ENCODE results near the gene PROSER2.

PROSER2 gene

GRCh38 chr10:11823122-11823988 lies at the start of gene PROSER2:
PROSER2 (plus strand) TSS chr10:11823356; CDS start chr10:11852078, 28,722 bp downstream.
- peaks cover 58% of the 10 kb centered on the region for H3K27me3 Mint-ChIP-seq (ENCODE audit: low read depth)
- H3K4me3 Mint-ChIP-seq, result peak within 1 kb of the TSS; percentile 68
- H3K36me3 Mint-ChIP-seq (ENCODE audit: low read depth), result no peaks in the 10 kb centered on the region
- H3K4me1 Mint-ChIP-seq (ENCODE audit: low read depth), result peaks cover 8% of the 10 kb centered on the region
- no peaks in the 10 kb centered on the region for H3K9me3 Mint-ChIP-seq
- H3K27ac Mint-ChIP-seq, result no peak within 1 kb of the TSS

GRCh38 chr10:11773761-11774441 lies 49.3 kb upstream of the PROSER2 start:
- peaks cover 4% of the 10 kb centered on the region for H3K27me3 Mint-ChIP-seq (ENCODE audit: low read depth)
- H3K27ac Mint-ChIP-seq, result no peak overlapping the region
- H3K36me3 Mint-ChIP-seq (ENCODE audit: low read depth), result no peaks in the 10 kb centered on the region
- H3K9me3 Mint-ChIP-seq, result no peaks in the 10 kb centered on the region
- no peak overlapping the region for H3K4me3 Mint-ChIP-seq
- no peaks in the 10 kb centered on the region for H3K4me1 Mint-ChIP-seq (ENCODE audit: low read depth)

GRCh38 chr10:11775412-11775811 lies 47.7 kb upstream of the PROSER2 start:
- no peak overlapping the region for H3K27ac Mint-ChIP-seq
- no peaks in the 10 kb centered on the region for H3K9me3 Mint-ChIP-seq
- no peaks in the 10 kb centered on the region for H3K36me3 Mint-ChIP-seq (ENCODE audit: low read depth)
- H3K27me3 Mint-ChIP-seq (ENCODE audit: low read depth), result peaks cover 4% of the 10 kb centered on the region
- no peaks in the 10 kb centered on the region for H3K4me1 Mint-ChIP-seq (ENCODE audit: low read depth)
- H3K4me3 Mint-ChIP-seq, result no peak overlapping the region

- Mint-ChIP-seq H3K27ac (no peak overlapping the region), H3K4me1 (ENCODE audit: low read depth) (no peaks in the 10 kb centered on the region), H3K9me3 (no peaks in the 10 kb centered on the region), H3K36me3 (ENCODE audit: low read depth) (no peaks in the 10 kb centered on the region), H3K27me3 (ENCODE audit: low read depth) (peaks cover 4% of the 10 kb centered on the region), H3K4me3 (no peak overlapping the region)
Observed at GRCh38 chr10:11776080-11776479, 47.1 kb upstream of the PROSER2 start.

- Mint-ChIP-seq H3K4me3 (no peak overlapping the region), H3K9me3 (no peaks in the 10 kb centered on the region), H3K4me1 (ENCODE audit: low read depth) (peaks cover 4% of the 10 kb centered on the region), H3K27me3 (ENCODE audit: low read depth) (peaks cover 8% of the 10 kb centered on the region), H3K36me3 (ENCODE audit: low read depth) (no peaks in the 10 kb centered on the region), H3K27ac (no peak overlapping the region)
Observed at GRCh38 chr10:11781114-11781513, 42.0 kb upstream of the PROSER2 start.

- Mint-ChIP-seq H3K27ac (no peak overlapping the region), H3K9me3 (no peaks in the 10 kb centered on the region), H3K27me3 (ENCODE audit: low read depth) (peaks cover 14% of the 10 kb centered on the region), H3K4me1 (ENCODE audit: low read depth) (peaks cover 4% of the 10 kb centered on the region), H3K36me3 (ENCODE audit: low read depth) (no peaks in the 10 kb centered on the region), H3K4me3 (no peak overlapping the region)
Observed at GRCh38 chr10:11782793-11783557, 40.2 kb upstream of the PROSER2 start.

- Mint-ChIP-seq H3K4me3 (no peak overlapping the region), H3K9me3 (no peaks in the 10 kb centered on the region), H3K27me3 (ENCODE audit: low read depth) (peaks cover 14% of the 10 kb centered on the region), H3K4me1 (ENCODE audit: low read depth) (peaks cover 4% of the 10 kb centered on the region), H3K36me3 (ENCODE audit: low read depth) (no peaks in the 10 kb centered on the region), H3K27ac (no peak overlapping the region)
Observed at GRCh38 chr10:11783558-11783865, 39.6 kb upstream of the PROSER2 start.

GRCh38 chr10:11787374-11787773 lies 35.8 kb upstream of the PROSER2 start:
- H3K36me3 Mint-ChIP-seq (ENCODE audit: low read depth), result no peaks in the 10 kb centered on the region
- H3K4me3 Mint-ChIP-seq, result no peak overlapping the region
- H3K4me1 Mint-ChIP-seq (ENCODE audit: low read depth), result peaks cover 4% of the 10 kb centered on the region
- no peaks in the 10 kb centered on the region for H3K9me3 Mint-ChIP-seq
- peaks cover 18% of the 10 kb centered on the region for H3K27me3 Mint-ChIP-seq (ENCODE audit: low read depth)
- no peak overlapping the region for H3K27ac Mint-ChIP-seq

GRCh38 chr10:11787846-11788245 lies 35.3 kb upstream of the PROSER2 start:
- Mint-ChIP-seq H3K9me3 (no peaks in the 10 kb centered on the region), H3K27me3 (ENCODE audit: low read depth) (peaks cover 14% of the 10 kb centered on the region), H3K4me1 (ENCODE audit: low read depth) (peaks cover 1% of the 10 kb centered on the region), H3K27ac (no peak overlapping the region), H3K36me3 (ENCODE audit: low read depth) (no peaks in the 10 kb centered on the region), H3K4me3 (no peak overlapping the region)

GRCh38 chr10:11789306-11789705 lies 33.9 kb upstream of the PROSER2 start:
- H3K4me3 Mint-ChIP-seq, result no peak overlapping the region
- H3K36me3 Mint-ChIP-seq (ENCODE audit: low read depth), result no peaks in the 10 kb centered on the region
- peaks cover 13% of the 10 kb centered on the region for H3K27me3 Mint-ChIP-seq (ENCODE audit: low read depth)
- no peak overlapping the region for H3K27ac Mint-ChIP-seq
- H3K9me3 Mint-ChIP-seq, result no peaks in the 10 kb centered on the region
- no peaks in the 10 kb centered on the region for H3K4me1 Mint-ChIP-seq (ENCODE audit: low read depth)

- no peak overlapping the region for H3K4me3 Mint-ChIP-seq
- H3K27me3 Mint-ChIP-seq (ENCODE audit: low read depth), result peaks cover 13% of the 10 kb centered on the region
- H3K27ac Mint-ChIP-seq, result no peak overlapping the region
Observed at GRCh38 chr10:11789956-11790355, 33.2 kb upstream of the PROSER2 start.

GRCh38 chr10:11793762-11794479 lies 29.2 kb upstream of the PROSER2 start:
- Mint-ChIP-seq H3K27me3 (ENCODE audit: low read depth) (peaks cover 8% of the 10 kb centered on the region), H3K36me3 (ENCODE audit: low read depth) (no peaks in the 10 kb centered on the region), H3K4me3 (no peak overlapping the region), H3K27ac (no peak overlapping the region), H3K4me1 (ENCODE audit: low read depth) (peaks cover 2% of the 10 kb centered on the region), H3K9me3 (no peaks in the 10 kb centered on the region)

More at GRCh38 chr10:11789956-11790355, 33.2 kb upstream of the PROSER2 start:
- Mint-ChIP-seq H3K36me3 (ENCODE audit: low read depth) (no peaks in the 10 kb centered on the region), H3K9me3 (no peaks in the 10 kb centered on the region), H3K4me1 (ENCODE audit: low read depth) (no peaks in the 10 kb centered on the region)

GRCh38 chr10:11794566-11794965 lies 28.6 kb upstream of the PROSER2 start:
- H3K4me1 Mint-ChIP-seq (ENCODE audit: low read depth), result peaks cover 2% of the 10 kb centered on the region
- H3K36me3 Mint-ChIP-seq (ENCODE audit: low read depth), result no peaks in the 10 kb centered on the region
- no peak overlapping the region for H3K4me3 Mint-ChIP-seq
- no peaks in the 10 kb centered on the region for H3K9me3 Mint-ChIP-seq
- H3K27ac Mint-ChIP-seq, result no peak overlapping the region
- H3K27me3 Mint-ChIP-seq (ENCODE audit: low read depth), result peaks cover 4% of the 10 kb centered on the region

Measured in T-helper 1 cell treated with Interleukin-12 subunit alpha and Interleukin-12 subunit beta and Interleukin-4 antibody, amounts not matched to agents 30 μg/mL and 1 μg/mL, for 36 hours (primary cell).